Pulmonary artery endothelial cell (primary cell): ENCODE results near the gene WDFY4. TPM values are rescaled to one million over a fixed set of nuclear protein-coding genes. Genes with fewer than 3 reads are reported as not detected.

Experiments
- DNase-seq: peaks from one replicate; pipeline ENCODE4 v3.0.0-alpha.2; 2011; ENCODE audit warnings: low read depth, low spot score
- total RNA-seq: library from RNA; depleted of rRNA; stranded (reverse); fragments of >200 nt; gene quantifications from 2 replicates; pipeline ENCODE4 v1.2.3, GENCODE V29; 2014

WDFY4 gene
- total RNA-seq, 1 donor from 2014 or later: 19.1 TPM

GRCh38 chr10:48792121-48792520 is 107.4 kb downstream of the WDFY4 start:
- no peak for DNase-seq

GRCh38 chr10:48792687-48793096 is 108.0 kb downstream of the WDFY4 start:
- no peak for DNase-seq

- DNase-seq: no peak
Observed at GRCh38 chr10:48794074-48794473, 109.4 kb downstream of the WDFY4 start.

- no peak for DNase-seq
Observed at GRCh38 chr10:48796713-48797245, 112.1 kb downstream of the WDFY4 start.

GRCh38 chr10:48797830-48798229 is 113.2 kb downstream of the WDFY4 start:
- no peak for DNase-seq

- peak; percentile 13 for DNase-seq
Observed at GRCh38 chr10:48798481-48799254, 114.0 kb downstream of the WDFY4 start.

- no peak for DNase-seq
Observed at GRCh38 chr10:48799341-48800006, 114.8 kb downstream of the WDFY4 start.

GRCh38 chr10:48800007-48800675 is 115.5 kb downstream of the WDFY4 start:
- DNase-seq: no peak

- DNase-seq: no peak
Observed at GRCh38 chr10:48801001-48801421, 116.3 kb downstream of the WDFY4 start.

GRCh38 chr10:48802611-48803071 is 118.0 kb downstream of the WDFY4 start:
- DNase-seq: no peak

- DNase-seq: no peak
Observed at GRCh38 chr10:48803801-48804584, 119.3 kb downstream of the WDFY4 start.

- DNase-seq: no peak
Observed at GRCh38 chr10:48804740-48805182, 120.1 kb downstream of the WDFY4 start.

GRCh38 chr10:48805411-48805810 is 120.7 kb downstream of the WDFY4 start:
- DNase-seq: no peak

GRCh38 chr10:48805848-48806247 is 121.2 kb downstream of the WDFY4 start:
- no peak for DNase-seq

GRCh38 chr10:48806342-48806741 is 121.7 kb downstream of the WDFY4 start:
- DNase-seq: no peak

- DNase-seq: no peak
Observed at GRCh38 chr10:48807791-48808470, 123.3 kb downstream of the WDFY4 start.

GRCh38 chr10:48809261-48809660 is 124.6 kb downstream of the WDFY4 start:
- no peak for DNase-seq

GRCh38 chr10:48811461-48811860 is 126.8 kb downstream of the WDFY4 start:
- DNase-seq: no peak

- DNase-seq: no peak
Observed at GRCh38 chr10:48811917-48812316, 127.2 kb downstream of the WDFY4 start.

GRCh38 chr10:48813291-48813690 is 128.6 kb downstream of the WDFY4 start:
- no peak for DNase-seq
